HG03159 (cell line): Measurements from ENCODE around the gene WDR17.
A peak's percentile ranks its signal among the peaks of the same experiment; 100 is the strongest.

Experiments
- ATAC-seq: cut with Tn5 transposase; IDR thresholded peaks from one replicate; pipeline ENCODE4 v1.9.1; 2021; ENCODE audit warnings: mild to moderate bottlenecking, moderate library complexity; ENCODE audit not compliant: unreplicated experiment

WDR17 gene

DNA sequence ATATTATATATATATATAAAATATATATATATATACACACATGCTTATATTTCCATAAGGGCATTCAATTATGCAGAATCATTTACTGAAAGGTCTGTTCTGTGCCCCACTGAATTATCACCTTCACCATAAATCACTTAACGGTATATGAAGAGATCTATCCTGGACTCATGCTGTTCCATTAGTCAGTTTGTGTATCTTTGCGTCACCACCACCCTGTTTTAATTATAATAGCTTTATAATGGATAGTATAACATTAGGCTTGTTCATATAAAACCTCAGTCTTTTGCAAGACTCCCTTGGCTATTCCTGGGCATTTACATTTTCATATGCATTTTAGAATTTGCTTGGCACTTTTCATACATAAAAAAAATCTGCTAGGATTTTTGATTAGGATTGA, 19.1 kb downstream of the WDR17 start:
- ATAC-seq, result no peak

DNA sequence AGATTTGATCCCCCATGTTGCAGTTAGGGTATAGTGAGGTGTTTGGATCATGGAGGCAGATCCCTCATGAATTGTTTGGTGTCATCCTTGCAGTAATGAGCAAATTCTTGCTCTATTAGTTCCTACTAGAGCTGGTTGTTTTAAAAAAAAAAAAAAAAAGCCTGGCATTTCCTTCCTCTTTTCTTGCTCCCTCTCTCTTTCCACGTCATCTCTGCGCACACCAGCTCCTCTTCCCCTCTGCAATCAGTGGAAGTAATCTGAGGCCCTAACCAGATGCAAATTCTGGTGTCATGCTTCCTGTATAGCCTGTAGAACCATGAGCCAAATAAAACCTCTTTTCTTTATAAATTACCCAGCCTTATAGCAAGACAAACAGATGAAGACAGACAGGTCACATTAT, 24.5 kb downstream of the WDR17 start:
- ATAC-seq, result peak; percentile 71

DNA sequence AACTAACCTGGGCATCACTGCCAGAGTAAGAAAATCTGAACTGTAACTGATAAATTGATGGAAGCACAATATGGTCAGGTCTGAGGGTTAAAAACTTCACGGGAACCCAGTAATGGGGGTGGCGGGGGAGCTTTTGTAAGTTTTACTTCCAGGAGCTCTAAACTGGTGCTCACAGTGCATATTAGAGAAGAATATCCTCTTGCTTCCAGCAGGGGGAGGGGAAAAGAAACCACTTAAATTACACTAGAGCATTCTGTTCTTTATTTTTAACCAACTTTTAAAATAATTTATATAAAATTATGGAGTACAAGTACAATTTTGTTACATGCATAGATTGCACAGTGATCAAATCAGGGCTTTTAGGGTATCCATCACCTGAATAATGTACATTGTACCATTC, 33.7 kb downstream of the WDR17 start:
- no peak for ATAC-seq

DNA sequence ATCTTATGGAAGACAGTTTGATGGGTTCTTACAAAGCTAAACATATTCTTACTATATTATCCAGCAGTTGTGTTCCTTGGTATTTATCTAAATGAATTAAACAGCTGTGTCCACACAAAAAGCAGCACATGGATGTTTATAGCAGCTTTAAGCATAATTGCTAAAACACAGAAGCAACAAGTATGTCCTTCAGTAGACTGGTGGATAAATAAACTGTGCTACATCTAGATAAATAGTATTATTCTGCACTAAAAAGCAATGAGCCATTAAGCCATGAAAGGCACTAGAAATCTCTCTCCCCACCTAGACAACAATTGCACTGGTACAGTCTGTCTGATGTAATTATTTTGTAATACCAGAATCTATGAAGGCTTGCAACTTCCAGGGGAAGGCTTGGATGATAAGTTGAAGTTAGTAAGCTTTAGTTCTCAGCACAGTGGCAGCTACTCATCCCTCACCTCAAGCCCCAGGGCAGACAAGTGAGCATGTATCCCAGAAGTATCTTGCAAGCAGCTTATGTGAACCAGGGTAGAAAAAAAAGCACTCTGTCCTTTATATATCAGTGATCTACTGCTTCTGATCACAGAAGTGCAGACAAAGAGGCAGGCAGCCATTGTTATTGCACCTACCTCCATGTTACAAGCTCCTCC, 36.9 kb downstream of the WDR17 start:
- ATAC-seq, result no peak

DNA sequence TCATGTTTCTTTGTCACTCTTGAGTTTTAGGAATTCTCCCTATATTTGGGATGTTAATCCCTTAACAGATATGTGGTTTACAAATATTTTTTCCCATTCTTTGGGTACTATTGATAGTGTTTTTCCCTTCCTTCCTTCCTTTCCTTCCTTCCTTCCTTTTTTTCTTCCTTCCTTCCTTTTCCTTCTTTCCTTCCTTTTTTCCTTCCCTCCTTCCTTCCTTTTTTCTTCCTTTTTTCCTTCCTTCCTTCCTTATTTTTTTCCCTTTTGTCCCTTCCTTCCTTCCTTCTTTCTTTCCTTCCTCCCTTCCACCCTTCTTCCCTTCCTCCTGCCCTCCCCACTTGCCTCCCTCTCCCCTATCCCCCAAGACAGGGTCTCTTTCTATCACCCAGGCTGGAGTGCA, 42.1 kb downstream of the WDR17 start:
- ATAC-seq, result no peak

GRCh38 chr4:176123710-176124407, 58.2 kb downstream of the WDR17 start:
- ATAC-seq, result peak; percentile 100

DNA sequence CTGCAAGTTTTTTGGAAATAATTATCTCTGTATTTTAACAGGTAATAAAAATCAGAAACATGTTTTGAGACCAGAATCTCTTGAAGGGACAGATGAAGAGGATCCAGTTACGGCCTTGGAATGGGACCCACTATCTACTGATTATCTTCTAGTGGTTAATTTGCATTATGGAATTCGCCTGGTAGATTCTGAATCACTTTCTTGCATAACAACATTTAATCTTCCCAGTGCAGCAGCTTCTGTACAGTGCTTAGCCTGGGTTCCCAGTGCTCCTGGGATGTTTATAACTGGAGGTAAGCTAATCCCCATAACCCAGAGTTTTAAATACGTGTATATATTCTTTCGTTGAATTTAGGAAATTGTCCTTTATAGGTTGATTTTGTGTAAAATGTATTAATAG, 59.4 kb downstream of the WDR17 start:
- ATAC-seq, result no peak

DNA sequence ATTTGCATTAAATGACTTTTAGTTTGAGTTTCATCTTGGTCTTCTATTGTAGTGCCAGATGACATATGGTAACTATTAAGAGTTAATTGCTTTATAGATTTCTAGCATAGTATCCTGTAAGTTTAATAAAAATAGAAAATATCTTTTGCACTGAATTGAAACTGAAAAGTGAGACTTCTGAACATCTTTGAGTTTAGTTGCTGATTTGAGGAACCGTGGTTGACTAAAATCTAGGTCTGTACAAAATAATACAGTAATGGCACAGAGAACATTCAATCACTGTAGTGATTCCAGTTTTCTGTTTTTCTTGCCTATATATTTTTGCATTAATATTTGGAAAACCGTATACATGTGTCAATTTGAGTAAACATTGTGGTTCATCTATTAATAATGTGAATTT, 69.0 kb downstream of the WDR17 start:
- ATAC-seq, result no peak

DNA sequence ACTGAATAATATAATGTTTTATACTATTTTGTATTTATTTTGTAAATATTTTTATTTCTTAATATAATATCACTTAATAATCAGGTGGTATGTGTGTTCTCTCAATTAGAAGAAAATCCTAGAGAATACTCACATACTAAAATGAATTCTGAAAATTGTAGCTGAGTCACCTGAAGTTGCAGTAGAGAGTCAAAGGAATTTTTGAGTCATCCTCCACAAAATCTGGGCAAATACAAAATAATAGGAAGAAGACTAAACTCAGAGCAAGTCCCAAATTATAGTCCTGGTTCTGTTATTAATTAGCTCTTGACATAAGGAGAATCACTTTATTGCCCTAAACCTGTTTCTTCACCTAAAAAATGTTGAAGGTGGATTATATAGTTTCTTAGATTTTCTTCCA, 72.0 kb downstream of the WDR17 start:
- ATAC-seq, result no peak

- no peak for ATAC-seq
Observed at GRCh38 chr4:176139518-176139917, 73.9 kb downstream of the WDR17 start.

DNA sequence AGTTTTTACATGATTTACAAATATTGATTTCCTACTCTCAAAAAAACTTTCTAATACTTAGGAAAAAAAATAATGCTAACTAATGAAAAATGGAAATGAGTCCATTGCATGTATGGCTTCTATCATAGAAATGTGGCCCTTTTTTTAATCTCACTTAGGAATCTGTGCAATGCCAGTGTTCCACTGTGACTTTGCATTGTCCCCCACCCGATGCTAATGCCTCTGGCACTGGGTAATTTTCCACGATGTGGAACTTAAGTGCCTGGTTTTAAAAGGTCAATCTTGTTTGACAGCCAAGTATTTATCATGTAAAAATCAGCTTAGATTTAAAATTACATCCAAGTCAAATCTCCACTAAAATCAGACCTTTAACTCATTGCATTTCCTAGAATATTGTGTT, 76.6 kb downstream of the WDR17 start:
- no peak for ATAC-seq

DNA sequence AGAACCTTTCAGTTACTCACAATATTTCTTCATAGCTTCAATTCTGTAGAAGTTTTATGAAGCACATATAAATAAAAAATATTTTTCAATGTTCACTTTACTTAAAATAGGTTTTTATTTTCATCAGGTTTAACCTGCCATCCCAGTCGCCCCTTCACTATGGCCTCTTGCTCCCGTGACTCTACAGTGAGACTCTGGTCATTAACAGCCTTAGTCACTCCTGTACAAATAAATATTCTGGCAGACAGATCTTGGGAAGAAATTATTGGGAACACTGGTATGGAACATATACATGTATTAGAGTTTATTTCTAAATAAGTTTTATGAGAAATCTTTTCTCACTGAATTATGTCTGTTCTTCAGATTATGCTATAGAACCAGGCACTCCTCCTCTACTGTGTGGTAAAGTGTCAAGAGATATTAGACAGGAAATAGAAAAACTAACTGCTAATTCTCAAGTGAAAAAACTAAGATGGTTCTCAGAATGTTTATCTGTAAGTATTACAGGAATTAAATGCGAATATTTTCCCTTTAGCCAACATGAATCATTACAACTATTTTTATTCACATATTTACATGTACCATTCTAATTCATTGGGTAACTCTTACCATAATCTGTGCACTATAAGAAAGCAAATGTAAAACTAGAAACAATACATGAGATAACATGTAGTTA, 84.2 kb downstream of the WDR17 start:
- ATAC-seq, result no peak

- no peak for ATAC-seq
Observed at GRCh38 chr4:176150356-176150682, 84.7 kb downstream of the WDR17 start.

DNA sequence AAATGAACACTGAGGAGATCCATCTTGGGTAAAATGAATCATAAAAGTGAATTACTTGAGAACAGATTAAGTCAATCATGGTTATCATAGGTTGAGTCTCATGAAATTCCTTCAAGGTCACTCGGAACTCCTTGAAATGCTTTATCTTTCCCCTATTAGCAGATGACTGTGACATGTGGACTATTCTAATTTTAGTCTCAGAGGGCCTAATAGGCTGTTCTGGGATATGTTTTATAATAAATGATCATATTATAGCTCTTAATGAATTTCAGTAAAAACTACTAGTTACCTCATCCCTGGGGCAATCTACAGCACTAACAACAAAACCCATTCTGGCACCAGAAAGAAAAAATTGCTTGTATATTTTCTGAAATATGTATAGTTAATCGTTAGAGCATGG, 85.1 kb downstream of the WDR17 start:
- no peak for ATAC-seq

DNA sequence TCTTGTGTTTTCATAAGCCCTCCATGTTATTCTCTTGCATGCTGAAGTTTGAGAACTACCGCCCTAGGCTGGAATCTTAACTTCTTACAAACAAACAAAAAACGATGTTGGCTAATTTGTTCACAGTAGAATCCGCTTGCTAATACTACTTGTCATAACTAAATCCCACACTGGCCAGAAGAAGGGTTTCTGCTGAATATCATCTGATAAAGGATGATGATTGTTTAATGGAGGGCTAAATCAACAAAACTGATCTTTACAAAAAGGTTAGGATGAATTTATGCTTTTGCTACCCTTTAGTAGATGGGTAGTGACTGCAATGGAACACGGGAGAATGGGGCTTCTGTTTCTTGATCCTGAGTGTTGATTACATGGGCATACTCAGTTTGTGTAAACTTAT, 87.5 kb downstream of the WDR17 start:
- ATAC-seq, result no peak

GRCh38 chr4:176156656-176157055, 91.0 kb downstream of the WDR17 start:
- ATAC-seq, result no peak

DNA sequence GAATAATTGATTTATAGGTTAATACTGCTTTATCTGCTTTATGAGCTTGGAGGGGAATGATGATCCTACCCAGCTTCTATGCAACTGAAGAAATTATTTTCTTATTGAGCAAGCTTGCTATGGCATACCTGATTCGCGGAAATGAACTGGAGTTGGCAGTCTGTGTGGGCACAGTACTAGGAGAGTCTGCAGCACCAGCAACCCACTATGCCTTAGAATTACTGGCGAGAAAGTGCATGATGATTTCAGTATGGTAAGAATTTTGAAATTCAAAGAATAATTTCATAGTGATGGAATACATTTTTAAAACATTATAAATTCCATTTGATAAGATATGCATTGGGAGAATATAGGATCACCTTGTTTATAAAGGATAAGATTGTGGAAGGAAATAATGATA, 97.4 kb downstream of the WDR17 start:
- ATAC-seq, result no peak

GRCh38 chr4:176185051-176185450, 119.4 kb downstream of the WDR17 start:
- ATAC-seq, result no peak

- ATAC-seq, result no peak
Observed at GRCh38 chr4:176186067-176186466, 120.4 kb downstream of the WDR17 start.

GRCh38 chr4:176186671-176187395, 121.2 kb downstream of the WDR17 start:
- ATAC-seq, result no peak

DNA sequence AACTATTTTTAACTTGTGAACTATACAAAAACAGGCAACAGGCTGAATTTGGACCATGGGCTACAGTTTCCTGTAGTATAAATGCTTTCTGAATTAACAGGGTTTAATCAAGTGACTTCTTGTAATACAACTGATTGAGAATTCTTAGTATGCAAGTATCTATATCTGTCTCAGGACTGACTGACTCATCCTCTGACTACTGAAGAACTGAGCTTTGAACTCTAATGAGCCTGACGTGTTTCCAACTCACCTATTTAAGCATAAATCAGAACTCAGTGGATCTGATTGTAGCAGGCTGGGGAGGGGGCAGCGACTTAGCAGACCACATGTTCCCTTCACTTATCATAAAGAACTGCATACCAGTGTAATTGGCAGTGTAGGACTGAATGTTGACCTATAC, 122.0 kb downstream of the WDR17 start:
- no peak for ATAC-seq

GRCh38 chr4:176188654-176189053, 123.0 kb downstream of the WDR17 start:
- ATAC-seq, result no peak
